IMR-90 (cell line): ENCODE data around the gene ZFPM1. TPM values are rescaled to one million over a fixed set of nuclear protein-coding genes. Genes with fewer than 3 reads are reported as not detected.
A peak's percentile ranks its signal among the peaks of the same experiment; 100 is the strongest.

ENCODE experiments used
- ATAC-seq: fragments of 200-7000 bp; cut with Tn5 transposase; 2 replicates; pipeline ENCODE4 v1.9.1; 2020; ENCODE audit warnings: low read depth, mild to moderate bottlenecking, moderate library complexity
- BruUV-seq: library from RNA; stranded (reverse); fragments of 400-500 nt; replicated peaks from 2 replicates; lab custom pipeline; 2021; lab: Mats Ljungman, UMichigan
- CTCF ChIA-PET: fragments of 300-600 bp; formaldehyde crosslinking; extraction: SDS; loops from one replicate; lab custom pipeline; 2021; ENCODE audit warnings: antibody characterized with exemption; lab: Yijun Ruan, JAX
- POLR2A ChIA-PET: fragments of 300-600 bp; sonication (Branson Sonifier 250); formaldehyde crosslinking; loops from one replicate; lab custom pipeline; 2022; ENCODE audit warnings: antibody characterized with exemption; ENCODE audit not compliant: unreplicated experiment; lab: Charles Lee
- DNase-seq: peaks from one replicate; pipeline ENCODE4 v3.0.0; 2013
- H2AFZ ChIP-seq: replicated peaks from 2 replicates; pipeline ENCODE3; 2013; ENCODE audit warnings: low read length, mild to moderate bottlenecking; ENCODE audit not compliant: poor library complexity
- H2AK5ac ChIP-seq: 2 replicates; pipeline ENCODE4 v1.6.1; 2013; ENCODE audit warnings: low read depth, low read length, inconsistent platforms
- H2AK9ac ChIP-seq: replicated peaks from 2 replicates; pipeline ENCODE3; 2013; ENCODE audit warnings: mild to moderate bottlenecking, low read depth, low read length, moderate library complexity; ENCODE audit not compliant: poor library complexity
- H2BK120ac ChIP-seq: 2 replicates; pipeline ENCODE4 v1.6.1; 2013; ENCODE audit warnings: low read depth, low read length, inconsistent platforms
- H2BK15ac ChIP-seq: 3 replicates; pipeline ENCODE4 v1.6.1; 2013; ENCODE audit warnings: low read depth, low read length, inconsistent platforms
- H2BK20ac ChIP-seq: 2 replicates; pipeline ENCODE4 v1.6.1; 2013; ENCODE audit warnings: low read depth, mild to moderate bottlenecking, inconsistent platforms, low read length, moderate library complexity
- H2BK5ac ChIP-seq: 2 replicates; pipeline ENCODE4 v1.6.1; 2013; ENCODE audit warnings: mild to moderate bottlenecking, low read depth, low read length, inconsistent platforms; ENCODE audit not compliant: poor library complexity, severe bottlenecking
- H3K14ac ChIP-seq: replicated peaks from 2 replicates; pipeline ENCODE4 v1.6.1; 2013; ENCODE audit warnings: low read depth, low read length, inconsistent platforms
- H3K18ac ChIP-seq: 2 replicates; pipeline ENCODE4 v1.6.1; 2013; ENCODE audit warnings: low read depth, low read length, control low read depth
- H3K23ac ChIP-seq: 2 replicates; pipeline ENCODE4 v1.6.1; 2013; ENCODE audit warnings: low read depth, low read length, inconsistent platforms
- H3K27ac ChIP-seq: 2 replicates; pipeline ENCODE4 v1.5.1; 2013; ENCODE audit warnings: mild to moderate bottlenecking, control low read depth, low read length; ENCODE audit not compliant: insufficient read depth
- H3K27me3 ChIP-seq: 2 replicates; pipeline ENCODE4 v1.6.1; 2013; ENCODE audit warnings: low read length; ENCODE audit not compliant: control insufficient read depth, insufficient read depth
- H3K36me3 ChIP-seq: 2 replicates; pipeline ENCODE4 v1.6.1; 2013; ENCODE audit warnings: low read length, mixed read lengths; ENCODE audit not compliant: control insufficient read depth, insufficient read depth
- H3K4ac ChIP-seq: 2 replicates; pipeline ENCODE4 v1.6.1; 2013; ENCODE audit warnings: low read depth, low read length, inconsistent platforms
- H3K4me1 ChIP-seq: 2 replicates; pipeline ENCODE4 v1.6.1; 2013; ENCODE audit warnings: low read length, mixed read lengths; ENCODE audit not compliant: control insufficient read depth, insufficient read depth
- H3K4me2 ChIP-seq: 2 replicates; pipeline ENCODE4 v1.6.1; 2013; ENCODE audit warnings: low read depth, mild to moderate bottlenecking, control low read depth, low read length, moderate library complexity
- H3K4me3 ChIP-seq: 2 replicates; pipeline ENCODE4 v1.5.1; 2013; ENCODE audit warnings: low read depth, mild to moderate bottlenecking, control low read depth, low read length, moderate library complexity; ENCODE audit not compliant: insufficient read depth
- H3K56ac ChIP-seq: 2 replicates; pipeline ENCODE4 v1.6.1; 2013; ENCODE audit warnings: low read length, inconsistent platforms; ENCODE audit not compliant: insufficient read depth; ENCODE audit errors: extremely low read depth
- H3K79me1 ChIP-seq, 2 experiments: 2 replicates each; pipeline ENCODE4 v1.6.1; 2013; ENCODE audit warnings: low read length in 2 of 2, inconsistent platforms in 1 of 2, low read depth in 1 of 2
- H3K9ac ChIP-seq: 2 replicates; pipeline ENCODE4 v1.6.1; 2013; ENCODE audit warnings: low read depth, low read length, control low read depth
- H3K9me1 ChIP-seq: 2 replicates; pipeline ENCODE4 v1.6.1; 2013; ENCODE audit warnings: low read length, inconsistent platforms; ENCODE audit not compliant: insufficient read depth
- H3K9me3 ChIP-seq: 2 replicates; pipeline ENCODE4 v1.6.1; 2013; ENCODE audit warnings: low read length; ENCODE audit not compliant: control insufficient read depth, insufficient read depth
- H4K20me1 ChIP-seq: 2 replicates; pipeline ENCODE4 v1.6.1; 2013; ENCODE audit warnings: low read length, inconsistent platforms; ENCODE audit not compliant: insufficient read depth
- H4K5ac ChIP-seq: 2 replicates; pipeline ENCODE4 v1.6.1; 2013; ENCODE audit warnings: mild to moderate bottlenecking, low read depth, low read length, control low read depth
- H4K8ac ChIP-seq, 2 experiments: 2 replicates each; pipeline ENCODE4 v1.6.1; 2013; ENCODE audit warnings: low read depth in 2 of 2, low read length in 2 of 2, control low read depth in 1 of 2, inconsistent platforms in 1 of 2
- H4K91ac ChIP-seq: 2 replicates; pipeline ENCODE4 v1.6.1; 2013; ENCODE audit warnings: low read depth, low read length, inconsistent platforms; ENCODE audit not compliant: insufficient read depth
- BHLHE40 ChIP-seq: fragments of 150-350 bp; IDR thresholded peaks from 2 replicates; pipeline ENCODE4 v1.6.1; 2016; ENCODE audit warnings: mild to moderate bottlenecking, low read depth, low read length
- CTCF ChIP-seq: conservative IDR thresholded peaks from 2 replicates; pipeline ENCODE4 v1.5.1; 2012; ENCODE audit warnings: mild to moderate bottlenecking, low read depth, low read length, improper control_type of control experiment
- FOS ChIP-seq: fragments of 150-350 bp; IDR thresholded peaks from 2 replicates; pipeline ENCODE4 v1.6.1; 2016; ENCODE audit warnings: low read depth, low read length
- MAFK ChIP-seq: IDR thresholded peaks from 2 replicates; pipeline ENCODE4 v1.6.1; 2012; ENCODE audit warnings: low read depth, low read length, improper control_type of control experiment
- MXI1 ChIP-seq: IDR thresholded peaks from 2 replicates; pipeline ENCODE4 v1.6.1; 2012; ENCODE audit warnings: low read depth, mild to moderate bottlenecking, low read length, moderate library complexity, borderline replicate concordance
- POLR2A ChIP-seq: IDR thresholded peaks from 2 replicates; pipeline ENCODE4 v1.6.1; 2012; ENCODE audit warnings: mild to moderate bottlenecking, low read depth, low read length
- WGBS, 2 experiments: methylation state at CpG; one replicate each; pipeline versions ENCODE4 v1.1.5 to v1.1.7; 2013; ENCODE audit warnings: missing lambda C conversion rate in 2 of 2; ENCODE audit not compliant: insufficient read length in 1 of 2; ENCODE audit errors: extremely low coverage in 2 of 2; 5-methylcytosine and 5-hydroxymethylcytosine counted together
- dilution Hi-C: fragments of 300-500 bp; cut with HindIII; formaldehyde crosslinking; loops from one replicate; pipeline ENCODE4 v1.14.3; 2018; ENCODE audit warnings: low sequenced_read_pairs; ENCODE audit not compliant: unreplicated experiment
- in situ Hi-C: fragments of 300-500 bp; cut with MboI; formaldehyde crosslinking; loops from 3 replicates; pipeline ENCODE4 v1.14.3; 2019; ENCODE audit warnings: low sequenced_read_pairs, inconsistent platforms, mixed read lengths
- intact Hi-C: fragments of 100-400 bp; cut with micrococcal nuclease; formaldehyde crosslinking; loops from 2 replicates; pipeline ENCODE4 v1.10.0; 2022
- polyA plus RNA-seq, 3 experiments: library from polyadenylated mRNA; depleted of rRNA; stranded (reverse); fragments of >200 nt; gene quantifications; 2 replicates each; pipeline ENCODE4 v1.2.3, GENCODE V29; 2012; ENCODE audit warnings: low replicate concordance in 1 of 3
- total RNA-seq: library from RNA; depleted of rRNA; stranded (reverse); fragments of >200 nt; gene quantifications from 2 replicates; pipeline ENCODE4 v1.2.3, GENCODE V29; 2012

ZFPM1 gene
- total and polyA plus RNA-seq, 2 of the 4 experiments (the other 2 are of a cell fraction) = 0.36 to 1.1 TPM

- dilution Hi-C loops (no loop called here), intact Hi-C loops (loop anchor here (10.0 kb wide), 1 partner anchor 614 kb away; the partner anchor contains the start of gene BANP)
Observed at GRCh38 chr16:88568710-88569613, 115.9 kb downstream of the ZFPM1 start.

More at GRCh38 chr16:88568710-88569613, 115.9 kb downstream of the ZFPM1 start:
- H3K4me1 ChIP-seq = peaks cover 8% of the 10 kb centered on the region
- H3K14ac ChIP-seq = peak overlapping the region; percentile 62
- peak overlapping the region; percentile 93 for H3K4me2 ChIP-seq
- peak overlapping the region; percentile 67 for H2BK5ac ChIP-seq
- peak overlapping the region; percentile 93 for H3K23ac ChIP-seq
- H3K9ac ChIP-seq = peak overlapping the region; percentile 76
- in situ Hi-C loops = no loop called here
- no peak overlapping the region for H3K18ac ChIP-seq
- peak overlapping the region; percentile 93 for H2AFZ ChIP-seq
- H4K91ac ChIP-seq = 0 out of 2 replicates have a peak overlapping the region, but pooled peaks have one; percentile 21
- peak overlapping the region; percentile 91 for H2AK5ac ChIP-seq
- H3K4ac ChIP-seq = peak overlapping the region; percentile 84
- ATAC-seq (no peak), DNase-seq (no peak)
- peak overlapping the region; percentile 93 for H2AK9ac ChIP-seq
- peaks cover 4% of the 10 kb centered on the region for H3K9me1 ChIP-seq
- peaks cover 16 to 41% of the 10 kb centered on the region in 2 experiments for H3K79me1 ChIP-seq
- no peak overlapping the region for H2BK120ac ChIP-seq
- peak overlapping the region; percentile 15; the same call in 1 of the 3 replicates for H2BK15ac ChIP-seq
- peak overlapping the region; percentile 66 for H3K4me3 ChIP-seq
- peak overlapping the region; percentile 80 for H3K27ac ChIP-seq
- BruUV-seq = no TSS peak
- H3K36me3 ChIP-seq = peaks cover 6% of the 10 kb centered on the region
- WGBS, 2 experiments = 95% methylated on average over 4 of the region's 18 CpGs; no CpG with 5 or more reads in 1 of the 2 experiments
- H3K56ac ChIP-seq = 0 out of 2 replicates have a peak overlapping the region, but pooled peaks have one; percentile 26
- ChIA-PET POLR2A (no interaction called here), CTCF (no interaction called here)
- H3K9me3 ChIP-seq = no peaks in the 10 kb centered on the region
- no peak overlapping the region for H2BK20ac ChIP-seq
- no peaks in the 10 kb centered on the region for H3K27me3 ChIP-seq
- H4K20me1 ChIP-seq = peaks cover 23% of the 10 kb centered on the region
- no peak for TF ChIP-seq MXI1
- TF ChIP-seq BHLHE40 = no peak
- no peak for TF ChIP-seq MAFK
- no peak for TF ChIP-seq POLR2A
- no peak for TF ChIP-seq CTCF
- no peak for TF ChIP-seq FOS
- H4K5ac ChIP-seq = peak overlapping the region; percentile 82
- peak overlapping the region; percentile 85 to 95 for H4K8ac ChIP-seq
